B cell (primary cell): ENCODE results near the gene BACH2. TPM values are rescaled to one million over a fixed set of nuclear protein-coding genes. Genes with fewer than 3 reads are reported as not detected.

ENCODE experiments used
- ATAC-seq: fragments of 200-7000 bp; cut with Tn5 transposase; one replicate; pipeline ENCODE4 v1.10.0; 2021; ENCODE audit warnings: low read depth, mild to moderate bottlenecking, moderate number of reproducible peaks, moderate library complexity
- CTCF ChIA-PET: fragments of 350-600 bp; sonication (Branson Sonifier 250); formaldehyde crosslinking; loops from one replicate; lab custom pipeline; 2021; ENCODE audit warnings: antibody characterized with exemption, inconsistent platforms; lab: Charles Lee
- POLR2A ChIA-PET: fragments of 350-600 bp; sonication (Branson Sonifier 250); formaldehyde crosslinking; loops from one replicate; lab custom pipeline; 2021; ENCODE audit warnings: antibody characterized with exemption; lab: Charles Lee
- DNase-seq: peaks from one replicate; pipeline ENCODE4 v3.0.0; 2013
- H2AFZ ChIP-seq: 2 replicates; pipeline ENCODE4 v1.6.1; 2012; ENCODE audit warnings: mild to moderate bottlenecking, low read depth, low read length; ENCODE audit not compliant: insufficient read depth, poor library complexity, severe bottlenecking
- H3K27ac ChIP-seq, 2 donors: 1 replicate in 1 of 2; 2 replicates in 1 of 2; pipeline ENCODE4 v1.5.1; 2012 to 2013; ENCODE audit warnings: low read length in 2 of 2, mild to moderate bottlenecking in 2 of 2, moderate library complexity in 1 of 2
- H3K27me3 ChIP-seq, 4 experiments: fragments of 200-600 bp in 1 of 4; sonication (generic) in 1 of 4; replicated peaks in 1 of 4; 1 replicate in 2 of 4; 2 replicates in 2 of 4; pipeline versions ENCODE4 v1.6.1 to v1.7.0; 2013 to 2016; ENCODE audit warnings: low read length in 3 of 4, mild to moderate bottlenecking in 2 of 4, mixed read lengths in 1 of 4, moderate library complexity in 1 of 4; ENCODE audit not compliant: insufficient read depth in 4 of 4, control insufficient read depth in 3 of 4; ENCODE audit errors: control extremely low read depth in 1 of 4
- H3K36me3 ChIP-seq, 2 experiments: replicated peaks in 1 of 2; 1 replicate in 1 of 2; 2 replicates in 1 of 2; pipeline versions ENCODE4 v1.6.1 to v1.7.1; 2013; ENCODE audit warnings: low read length in 1 of 2; ENCODE audit not compliant: insufficient read depth in 2 of 2, control insufficient read depth in 1 of 2; ENCODE audit errors: control extremely low read depth in 1 of 2, extremely low read depth in 1 of 2
- H3K4me1 ChIP-seq, 2 donors: fragments of 200-600 bp in 1 of 2; sonication (generic) in 1 of 2; 1 replicate in 1 of 2; 2 replicates in 1 of 2; pipeline versions ENCODE4 v1.5.1 to v1.6.1; 2013 to 2017; ENCODE audit warnings: low read length in 2 of 2; ENCODE audit not compliant: control insufficient read depth in 2 of 2, insufficient read depth in 2 of 2
- H3K4me2 ChIP-seq: replicated peaks from 2 replicates; pipeline ENCODE3; 2012; ENCODE audit warnings: mild to moderate bottlenecking, low read depth, low read length; ENCODE audit not compliant: poor library complexity, severe bottlenecking
- H3K4me3 ChIP-seq, 5 experiments: fragments of 200-600 bp in 1 of 5; sonication (generic) in 1 of 5; 1 replicate in 3 of 5; 2 replicates in 2 of 5; pipeline versions ENCODE4 v1.5.1 to v1.7.0; 2011 to 2016; ENCODE audit warnings: low read length in 4 of 5, mild to moderate bottlenecking in 4 of 5, low read depth in 2 of 5, control low read depth in 1 of 5, moderate library complexity in 1 of 5; ENCODE audit not compliant: insufficient read depth in 1 of 5; ENCODE audit errors: control extremely low read depth in 1 of 5, extremely low read depth in 1 of 5
- H3K79me2 ChIP-seq: fragments of 200-600 bp; sonication (generic); one replicate; pipeline ENCODE4 v1.6.0; 2016; ENCODE audit warnings: low read length; ENCODE audit not compliant: control insufficient read depth, insufficient read depth
- H3K9ac ChIP-seq: fragments of 200-600 bp; sonication (generic); 2 replicates; pipeline ENCODE4 v1.6.1; 2017; ENCODE audit warnings: mild to moderate bottlenecking, low read length, moderate library complexity
- H3K9me3 ChIP-seq, 3 donors: one replicate each; pipeline versions ENCODE4 v1.6.1 to v1.7.1; 2013; ENCODE audit warnings: low read length in 2 of 3; ENCODE audit not compliant: control insufficient read depth in 2 of 3, insufficient read depth in 1 of 3; ENCODE audit errors: control extremely low read depth in 1 of 3
- H4K20me1 ChIP-seq: 2 replicates; pipeline ENCODE4 v1.6.0; 2012; ENCODE audit warnings: mild to moderate bottlenecking, low read length; ENCODE audit not compliant: insufficient read depth, control insufficient read depth, poor library complexity, severe bottlenecking
- H3K27ac Mint-ChIP-seq: one replicate; pipeline ENCODE4 v1.8.0; 2021; ENCODE audit warnings: mixed read lengths
- H3K27me3 Mint-ChIP-seq: one replicate; pipeline ENCODE4 v1.8.0; 2021; ENCODE audit warnings: mixed read lengths
- H3K4me1 Mint-ChIP-seq: one replicate; pipeline ENCODE4 v1.8.0; 2021; ENCODE audit warnings: mixed read lengths
- H3K4me3 Mint-ChIP-seq: one replicate; pipeline ENCODE4 v1.8.0; 2021; ENCODE audit warnings: mixed read lengths
- H3K9me3 Mint-ChIP-seq: one replicate; pipeline ENCODE4 v1.8.0; 2022; ENCODE audit warnings: mixed read lengths; ENCODE audit not compliant: insufficient read depth
- CTCF ChIP-seq: fragments of 200-600 bp; IDR thresholded peaks from one replicate; pipeline ENCODE4 v1.8.0; 2022; ENCODE audit warnings: antibody characterized with exemption, mild to moderate bottlenecking
- EZH2 ChIP-seq: IDR thresholded peaks from 2 replicates; pipeline ENCODE4 v1.6.1; 2012; ENCODE audit warnings: borderline replicate concordance, low read depth, mild to moderate bottlenecking, moderate library complexity, low read length; ENCODE audit not compliant: insufficient read depth, poor library complexity, severe bottlenecking
- WGBS: methylation state at CpG from one replicate; pipeline ENCODE4 v1.1.5; 2013; ENCODE audit warnings: missing lambda C conversion rate; ENCODE audit not compliant: insufficient coverage; 5-methylcytosine and 5-hydroxymethylcytosine counted together
- intact Hi-C: fragments of 100-400 bp; cut with micrococcal nuclease; formaldehyde crosslinking; loops from one replicate; pipeline ENCODE4 v1.10.0; 2022
- polyA plus RNA-seq: library from polyadenylated mRNA; depleted of rRNA; stranded (reverse); fragments of >200 nt; gene quantifications from 2 replicates; pipeline ENCODE4 v1.2.3, GENCODE V29; 2012
- total RNA-seq, 2 donors: library from RNA; stranded (reverse); fragments of 120-200 nt in 1 of 2; gene quantifications; 1 replicate in 1 of 2; 2 replicates in 1 of 2; pipeline versions ENCODE4 v1.2.3 to v1.2.4, GENCODE V29; 2013 to 2022

The BACH2 gene
- total and polyA plus RNA-seq, 2 donors (not counting 1 experiment from before 2014, with no cell fraction given), result 41.1 to 235 TPM

- Mint-ChIP-seq H3K27me3 (no peaks in the 10 kb centered on the region), H3K4me1 (peaks cover 17% of the 10 kb centered on the region), H3K4me3 (no peak overlapping the region), H3K9me3 (no peaks in the 10 kb centered on the region), H3K27ac (no peak overlapping the region)
- DNase-seq (no peak), ATAC-seq (no peak)
- no peak overlapping the region for H2AFZ ChIP-seq
- ChIA-PET POLR2A (no interaction called here), CTCF (interaction anchor here (1.1 to 3.2 kb wide), 2 partner anchors 86 to 491 kb away, joined by 3 to 13 read pairs; no protein-coding TSS in a partner anchor)
- peaks cover 77% of the 10 kb centered on the region for H4K20me1 ChIP-seq
- H3K27ac ChIP-seq, result no peak overlapping the region
- H3K4me1 ChIP-seq, result peaks cover 0 to 3% of the 10 kb centered on the region in 2 donors
- no peak overlapping the region for H3K4me3 ChIP-seq
- H3K79me2 ChIP-seq, result peaks cover 81% of the 10 kb centered on the region
- TF ChIP-seq CTCF, result no peak
- TF ChIP-seq EZH2, result no peak
- H3K9ac ChIP-seq, result no peak overlapping the region
- no peak overlapping the region for H3K4me2 ChIP-seq
- no CpG with 5 or more reads among the region's 2 CpGs for WGBS
- intact Hi-C loops, result no loop called here
- peaks cover 1 to 67% of the 10 kb centered on the region in 2 experiments for H3K36me3 ChIP-seq
- H3K27me3 ChIP-seq, result no peaks in the 10 kb centered on the region
- no peaks in the 10 kb centered on the region for H3K9me3 ChIP-seq
Measured at GRCh38 chr6:89987830-89988229, 308.8 kb downstream of the BACH2 start.

- intact Hi-C loops, result no loop called here
- Histone ChIP-seq H4K20me1 (peaks cover 77% of the 10 kb centered on the region), H3K9me3 (no peaks in the 10 kb centered on the region), H3K36me3 (peaks cover 1 to 70% of the 10 kb centered on the region in 2 experiments), H3K9ac (no peak overlapping the region), H3K79me2 (peaks cover 81% of the 10 kb centered on the region), H3K4me3 (no peak overlapping the region), H3K4me2 (no peak overlapping the region), H3K27ac (no peak overlapping the region), H3K4me1 (peaks cover 0 to 3% of the 10 kb centered on the region in 2 donors), H2AFZ (no peak overlapping the region), H3K27me3 (no peaks in the 10 kb centered on the region)
- Mint-ChIP-seq H3K27ac (peak overlapping the region; percentile 59), H3K4me1 (peaks cover 18% of the 10 kb centered on the region), H3K27me3 (no peaks in the 10 kb centered on the region), H3K9me3 (no peaks in the 10 kb centered on the region), H3K4me3 (no peak overlapping the region)
- 100% methylated on average over 3 of the region's 3 CpGs for WGBS
- no peak for DNase-seq
- ChIA-PET POLR2A (no interaction called here), CTCF (interaction anchor here (1.1 to 3.2 kb wide), 2 partner anchors 86 to 491 kb away, joined by 3 to 13 read pairs; no protein-coding TSS in a partner anchor)
- ATAC-seq, result no peak
- TF ChIP-seq EZH2, result no peak
- no peak for TF ChIP-seq CTCF
Measured at GRCh38 chr6:89987140-89987539, 309.5 kb downstream of the BACH2 start.
